Measurements from ENCODE around the gene PHC2.

Gene PHC2

GRCh38 chr1:33381977-33382376, 48.9 kb downstream of the PHC2 start:
- Histone ChIP-seq H3K9me2 (replicated peaks; ENCODE audit: insufficient read depth, low read length) (no peaks in the 10 kb centered on the region), H3K4me2 (ENCODE audit: low read depth, low read length) (no peak overlapping the region), H3F3A (ENCODE audit: insufficient read depth, low read length) (no peaks in the 10 kb centered on the region), H3K9me3 (replicated peaks; ENCODE audit: insufficient read depth, low read length) (no peaks in the 10 kb centered on the region), H3K9ac (ENCODE audit: low read length) (no peak overlapping the region), H3K27me3 (replicated peaks; ENCODE audit: insufficient read depth, low read length) (no peaks in the 10 kb centered on the region), H3K36me3 (replicated peaks; ENCODE audit: insufficient read depth, low read length) (no peaks in the 10 kb centered on the region), H3K27ac (ENCODE audit: low read length) (no peak overlapping the region), H3K4me3 (ENCODE audit: low read length) (no peak overlapping the region), H4K20me1 (ENCODE audit: insufficient read depth, low read length) (no peaks in the 10 kb centered on the region), H2AFZ (ENCODE audit: low read length) (no peak overlapping the region), H3K4me1 (ENCODE audit: low read length) (no peaks in the 10 kb centered on the region), H3K79me2 (ENCODE audit: low read length) (no peaks in the 10 kb centered on the region)
- no peak for DNase-seq
- TF ChIP-seq EZH2 (optimal IDR thresholded peaks at IDR 0.05; ENCODE audit: low read depth, low read length) (no peak), EZH2phosphoT487 (IDR thresholded peaks at IDR 0.05; ENCODE audit: low read length) (no peak)
- TF ChIP-seq, protein P1, sequence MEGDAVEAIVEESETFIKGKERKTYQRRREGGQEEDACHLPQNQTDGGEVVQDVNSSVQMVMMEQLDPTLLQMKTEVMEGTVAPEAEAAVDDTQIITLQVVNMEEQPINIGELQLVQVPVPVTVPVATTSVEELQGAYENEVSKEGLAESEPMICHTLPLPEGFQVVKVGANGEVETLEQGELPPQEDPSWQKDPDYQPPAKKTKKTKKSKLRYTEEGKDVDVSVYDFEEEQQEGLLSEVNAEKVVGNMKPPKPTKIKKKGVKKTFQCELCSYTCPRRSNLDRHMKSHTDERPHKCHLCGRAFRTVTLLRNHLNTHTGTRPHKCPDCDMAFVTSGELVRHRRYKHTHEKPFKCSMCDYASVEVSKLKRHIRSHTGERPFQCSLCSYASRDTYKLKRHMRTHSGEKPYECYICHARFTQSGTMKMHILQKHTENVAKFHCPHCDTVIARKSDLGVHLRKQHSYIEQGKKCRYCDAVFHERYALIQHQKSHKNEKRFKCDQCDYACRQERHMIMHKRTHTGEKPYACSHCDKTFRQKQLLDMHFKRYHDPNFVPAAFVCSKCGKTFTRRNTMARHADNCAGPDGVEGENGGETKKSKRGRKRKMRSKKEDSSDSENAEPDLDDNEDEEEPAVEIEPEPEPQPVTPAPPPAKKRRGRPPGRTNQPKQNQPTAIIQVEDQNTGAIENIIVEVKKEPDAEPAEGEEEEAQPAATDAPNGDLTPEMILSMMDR (IDR thresholded peaks at IDR 0.05; ENCODE audit: low read length), result no peak

GRCh38 chr1:33380811-33381210, 50.1 kb downstream of the PHC2 start:
- Histone ChIP-seq H3K4me2 (ENCODE audit: low read depth, low read length) (no peak overlapping the region), H3K9me2 (replicated peaks; ENCODE audit: insufficient read depth, low read length) (no peaks in the 10 kb centered on the region), H3K27me3 (replicated peaks; ENCODE audit: insufficient read depth, low read length) (no peaks in the 10 kb centered on the region), H3K36me3 (replicated peaks; ENCODE audit: insufficient read depth, low read length) (no peaks in the 10 kb centered on the region), H3K27ac (ENCODE audit: low read length) (no peak overlapping the region), H2AFZ (ENCODE audit: low read length) (no peak overlapping the region), H3K4me1 (ENCODE audit: low read length) (no peaks in the 10 kb centered on the region), H3K4me3 (ENCODE audit: low read length) (no peak overlapping the region), H3K9me3 (replicated peaks; ENCODE audit: insufficient read depth, low read length) (no peaks in the 10 kb centered on the region), H4K20me1 (ENCODE audit: insufficient read depth, low read length) (no peaks in the 10 kb centered on the region), H3F3A (ENCODE audit: insufficient read depth, low read length) (no peaks in the 10 kb centered on the region), H3K79me2 (ENCODE audit: low read length) (no peaks in the 10 kb centered on the region), H3K9ac (ENCODE audit: low read length) (no peak overlapping the region)
- DNase-seq, result no peak
- TF ChIP-seq, protein P1 (IDR thresholded peaks at IDR 0.05; ENCODE audit: low read length), result no peak
- no peak for TF ChIP-seq EZH2phosphoT487 (IDR thresholded peaks at IDR 0.05; ENCODE audit: low read length)
- no peak for TF ChIP-seq EZH2 (optimal IDR thresholded peaks at IDR 0.05; ENCODE audit: low read depth, low read length)

- no peaks in the 10 kb centered on the region for H3K36me3 ChIP-seq (replicated peaks; ENCODE audit: insufficient read depth, low read length)
- H3F3A ChIP-seq (ENCODE audit: insufficient read depth, low read length), result no peaks in the 10 kb centered on the region
- H3K9ac ChIP-seq (ENCODE audit: low read length), result no peak overlapping the region
- no peak overlapping the region for H2AFZ ChIP-seq (ENCODE audit: low read length)
- no peaks in the 10 kb centered on the region for H3K4me1 ChIP-seq (ENCODE audit: low read length)
- H3K27me3 ChIP-seq (replicated peaks; ENCODE audit: insufficient read depth, low read length), result no peaks in the 10 kb centered on the region
- no peak overlapping the region for H3K4me3 ChIP-seq (ENCODE audit: low read length)
- DNase-seq, result no peak
- no peak overlapping the region for H3K27ac ChIP-seq (ENCODE audit: low read length)
- no peaks in the 10 kb centered on the region for H4K20me1 ChIP-seq (ENCODE audit: insufficient read depth, low read length)
- no peaks in the 10 kb centered on the region for H3K9me3 ChIP-seq (replicated peaks; ENCODE audit: insufficient read depth, low read length)
- TF ChIP-seq, protein P1 (IDR thresholded peaks at IDR 0.05; ENCODE audit: low read length), result no peak
- no peak for TF ChIP-seq EZH2 (optimal IDR thresholded peaks at IDR 0.05; ENCODE audit: low read depth, low read length)
- TF ChIP-seq EZH2phosphoT487 (IDR thresholded peaks at IDR 0.05; ENCODE audit: low read length), result no peak
- H3K4me2 ChIP-seq (ENCODE audit: low read depth, low read length), result no peak overlapping the region
- no peaks in the 10 kb centered on the region for H3K79me2 ChIP-seq (ENCODE audit: low read length)
- no peaks in the 10 kb centered on the region for H3K9me2 ChIP-seq (replicated peaks; ENCODE audit: insufficient read depth, low read length)
These were observed 51.1 kb downstream of the PHC2 start for GRCh38 chr1:33379631-33380354.
